ENCODE measurements around the gene RAB3C.
A peak's percentile ranks its signal among the peaks of the same experiment; 100 is the strongest.

RAB3C gene

GRCh38 chr5:58813855-58814254, 231.0 kb downstream of the RAB3C start:
- H3K36me3 ChIP-seq: no peaks in the 10 kb centered on the region
- no peaks in the 10 kb centered on the region for H3K9me3 ChIP-seq
- no peak overlapping the region for H3K4me3 ChIP-seq
- H4K20me1 ChIP-seq: no peaks in the 10 kb centered on the region
- H3K4me1 ChIP-seq: no peaks in the 10 kb centered on the region
- TF ChIP-seq Cebpa-rat (IDR thresholded peaks at IDR 0.05): peak; percentile 55; the same call in 1 of the 2 replicates
- H3K4me2 ChIP-seq: no peak overlapping the region
- H3K9ac ChIP-seq: no peak overlapping the region
- no peak overlapping the region for H3K27ac ChIP-seq
- no peaks in the 10 kb centered on the region for H3K27me3 ChIP-seq

- no peaks in the 10 kb centered on the region for H3K4me1 ChIP-seq
These were observed 233.4 kb downstream of the RAB3C start for GRCh38 chr5:58816181-58816731.

GRCh38 chr5:58818465-58818864, 235.6 kb downstream of the RAB3C start:
- Histone ChIP-seq H3K27ac (no peak overlapping the region), H3K4me2 (no peak overlapping the region), H3K4me1 (no peaks in the 10 kb centered on the region), H3K27me3 (no peaks in the 10 kb centered on the region), H3K9ac (no peak overlapping the region), H3K36me3 (no peaks in the 10 kb centered on the region), H3K4me3 (no peak overlapping the region), H3K9me3 (no peaks in the 10 kb centered on the region), H4K20me1 (no peaks in the 10 kb centered on the region)
- no peak for TF ChIP-seq Cebpa-rat (IDR thresholded peaks at IDR 0.05)

More at GRCh38 chr5:58816181-58816731, 233.4 kb downstream of the RAB3C start:
- Histone ChIP-seq H3K4me3 (no peak overlapping the region), H3K36me3 (no peaks in the 10 kb centered on the region), H3K27me3 (no peaks in the 10 kb centered on the region), H3K4me2 (no peak overlapping the region), H4K20me1 (no peaks in the 10 kb centered on the region), H3K9ac (no peak overlapping the region), H3K9me3 (no peaks in the 10 kb centered on the region), H3K27ac (no peak overlapping the region)
- TF ChIP-seq Cebpa-rat (IDR thresholded peaks at IDR 0.05): no peak

GRCh38 chr5:58825441-58825840, 242.6 kb downstream of the RAB3C start:
- Histone ChIP-seq H3K4me2 (peak overlapping the region; percentile 37; the same call in 1 of the 2 replicates), H3K4me3 (no peak overlapping the region), H3K9ac (no peak overlapping the region), H3K27ac (no peak overlapping the region), H3K9me3 (no peaks in the 10 kb centered on the region), H3K36me3 (no peaks in the 10 kb centered on the region), H3K4me1 (peaks cover 7% of the 10 kb centered on the region; the same call in 1 of the 2 replicates), H3K27me3 (no peaks in the 10 kb centered on the region), H4K20me1 (no peaks in the 10 kb centered on the region)
- no peak for TF ChIP-seq Cebpa-rat (IDR thresholded peaks at IDR 0.05)

- no peaks in the 10 kb centered on the region for H4K20me1 ChIP-seq
- no peaks in the 10 kb centered on the region for H3K9me3 ChIP-seq
- no peaks in the 10 kb centered on the region for H3K36me3 ChIP-seq
- no peak overlapping the region for H3K4me3 ChIP-seq
- H3K9ac ChIP-seq: no peak overlapping the region
- H3K4me1 ChIP-seq: peaks cover 7% of the 10 kb centered on the region; the same call in 1 of the 2 replicates
- no peak for TF ChIP-seq Cebpa-rat (IDR thresholded peaks at IDR 0.05)
- H3K27me3 ChIP-seq: no peaks in the 10 kb centered on the region
- peak overlapping the region; percentile 37 for H3K4me2 ChIP-seq
- no peak overlapping the region for H3K27ac ChIP-seq
These were observed 243.0 kb downstream of the RAB3C start for GRCh38 chr5:58825899-58826298.

GRCh38 chr5:58827463-58827862, 244.6 kb downstream of the RAB3C start:
- Histone ChIP-seq H3K27ac (no peak overlapping the region), H3K9ac (no peak overlapping the region), H3K9me3 (no peaks in the 10 kb centered on the region), H3K4me2 (no peak overlapping the region), H3K4me3 (no peak overlapping the region), H3K4me1 (peaks cover 7% of the 10 kb centered on the region; the same call in 1 of the 2 replicates), H4K20me1 (no peaks in the 10 kb centered on the region), H3K27me3 (no peaks in the 10 kb centered on the region), H3K36me3 (no peaks in the 10 kb centered on the region)
- no peak for TF ChIP-seq Cebpa-rat (IDR thresholded peaks at IDR 0.05)

- Histone ChIP-seq H3K4me1 (peaks cover 7% of the 10 kb centered on the region; the same call in 1 of the 2 replicates), H3K4me3 (no peak overlapping the region), H3K27ac (no peak overlapping the region), H3K27me3 (no peaks in the 10 kb centered on the region), H3K36me3 (no peaks in the 10 kb centered on the region), H4K20me1 (no peaks in the 10 kb centered on the region), H3K4me2 (no peak overlapping the region), H3K9ac (no peak overlapping the region), H3K9me3 (no peaks in the 10 kb centered on the region)
- no peak for TF ChIP-seq Cebpa-rat (IDR thresholded peaks at IDR 0.05)
These were observed 245.4 kb downstream of the RAB3C start for GRCh38 chr5:58828258-58828657.

- Histone ChIP-seq H4K20me1 (no peaks in the 10 kb centered on the region), H3K9ac (no peak overlapping the region), H3K36me3 (no peaks in the 10 kb centered on the region), H3K27me3 (no peaks in the 10 kb centered on the region), H3K4me1 (peaks cover 17% of the 10 kb centered on the region), H3K9me3 (peaks cover 3% of the 10 kb centered on the region; the same call in 1 of the 2 replicates), H3K4me2 (no peak overlapping the region), H3K27ac (no peak overlapping the region), H3K4me3 (no peak overlapping the region)
- TF ChIP-seq Cebpa-rat (IDR thresholded peaks at IDR 0.05): no peak
These were observed 251.7 kb downstream of the RAB3C start for GRCh38 chr5:58834242-58835225.

- Histone ChIP-seq H3K36me3 (no peaks in the 10 kb centered on the region), H3K9me3 (peaks cover 16% of the 10 kb centered on the region), H4K20me1 (no peaks in the 10 kb centered on the region), H3K4me2 (no peak overlapping the region), H3K27me3 (no peaks in the 10 kb centered on the region), H3K4me3 (no peak overlapping the region), H3K27ac (no peak overlapping the region), H3K4me1 (peaks cover 17% of the 10 kb centered on the region), H3K9ac (no peak overlapping the region)
- TF ChIP-seq Cebpa-rat (IDR thresholded peaks at IDR 0.05): no peak
These were observed 253.5 kb downstream of the RAB3C start for GRCh38 chr5:58836351-58836750.

GRCh38 chr5:58838729-58839128, 255.9 kb downstream of the RAB3C start:
- no peak overlapping the region for H3K4me3 ChIP-seq
- no peaks in the 10 kb centered on the region for H4K20me1 ChIP-seq
- no peak overlapping the region for H3K27ac ChIP-seq
- TF ChIP-seq Cebpa-rat (IDR thresholded peaks at IDR 0.05): no peak
- H3K36me3 ChIP-seq: no peaks in the 10 kb centered on the region
- no peaks in the 10 kb centered on the region for H3K27me3 ChIP-seq
- H3K9me3 ChIP-seq: peaks cover 16% of the 10 kb centered on the region
- H3K4me2 ChIP-seq: no peak overlapping the region
- H3K9ac ChIP-seq: no peak overlapping the region
- H3K4me1 ChIP-seq: peaks cover 17% of the 10 kb centered on the region
